ENCODE data around the gene CCR3.

Gene CCR3

GRCh38 chr3:46233194-46233593, 9.1 kb upstream of the CCR3 start:
- Histone ChIP-seq H3K4me2 (ENCODE audit: low read depth, low read length, poor library complexity, severe bottlenecking) (no peak overlapping the region), H3K9me3 (ENCODE audit: insufficient read depth, low read length) (no peaks in the 10 kb centered on the region), H3K27ac (ENCODE audit: low read depth, low read length) (no peak overlapping the region), H4K20me1 (ENCODE audit: low read depth, low read length) (no peaks in the 10 kb centered on the region), H3K36me3 (ENCODE audit: low read length) (no peaks in the 10 kb centered on the region), H3F3A (ENCODE audit: insufficient read depth) (no peaks in the 10 kb centered on the region), H3K9ac (ENCODE audit: low read length) (no peak overlapping the region), H3K9me2 (replicated peaks; ENCODE audit: insufficient read depth, low read length) (no peaks in the 10 kb centered on the region), H3K4me3 (ENCODE audit: insufficient read depth, low read length, poor library complexity, severe bottlenecking) (no peak overlapping the region), H3K27me3 (ENCODE audit: low read length) (no peaks in the 10 kb centered on the region), H3K79me2 (ENCODE audit: insufficient read depth, low read length) (no peaks in the 10 kb centered on the region), H2AFZ (ENCODE audit: low read depth, low read length, severe bottlenecking) (no peak overlapping the region)
- no peak for TF ChIP-seq EZH2phosphoT487 (conservative IDR thresholded peaks at IDR 0.05; ENCODE audit: low read length)
- TF ChIP-seq, protein P1, sequence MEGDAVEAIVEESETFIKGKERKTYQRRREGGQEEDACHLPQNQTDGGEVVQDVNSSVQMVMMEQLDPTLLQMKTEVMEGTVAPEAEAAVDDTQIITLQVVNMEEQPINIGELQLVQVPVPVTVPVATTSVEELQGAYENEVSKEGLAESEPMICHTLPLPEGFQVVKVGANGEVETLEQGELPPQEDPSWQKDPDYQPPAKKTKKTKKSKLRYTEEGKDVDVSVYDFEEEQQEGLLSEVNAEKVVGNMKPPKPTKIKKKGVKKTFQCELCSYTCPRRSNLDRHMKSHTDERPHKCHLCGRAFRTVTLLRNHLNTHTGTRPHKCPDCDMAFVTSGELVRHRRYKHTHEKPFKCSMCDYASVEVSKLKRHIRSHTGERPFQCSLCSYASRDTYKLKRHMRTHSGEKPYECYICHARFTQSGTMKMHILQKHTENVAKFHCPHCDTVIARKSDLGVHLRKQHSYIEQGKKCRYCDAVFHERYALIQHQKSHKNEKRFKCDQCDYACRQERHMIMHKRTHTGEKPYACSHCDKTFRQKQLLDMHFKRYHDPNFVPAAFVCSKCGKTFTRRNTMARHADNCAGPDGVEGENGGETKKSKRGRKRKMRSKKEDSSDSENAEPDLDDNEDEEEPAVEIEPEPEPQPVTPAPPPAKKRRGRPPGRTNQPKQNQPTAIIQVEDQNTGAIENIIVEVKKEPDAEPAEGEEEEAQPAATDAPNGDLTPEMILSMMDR (IDR thresholded peaks at IDR 0.05; ENCODE audit: insufficient read depth, low read length, poor library complexity, severe bottlenecking): no peak

GRCh38 chr3:46235425-46235824, 6.8 kb upstream of the CCR3 start:
- Histone ChIP-seq H3K9me2 (replicated peaks; ENCODE audit: insufficient read depth, low read length) (no peaks in the 10 kb centered on the region), H3K36me3 (ENCODE audit: low read length) (no peaks in the 10 kb centered on the region)

DNA sequence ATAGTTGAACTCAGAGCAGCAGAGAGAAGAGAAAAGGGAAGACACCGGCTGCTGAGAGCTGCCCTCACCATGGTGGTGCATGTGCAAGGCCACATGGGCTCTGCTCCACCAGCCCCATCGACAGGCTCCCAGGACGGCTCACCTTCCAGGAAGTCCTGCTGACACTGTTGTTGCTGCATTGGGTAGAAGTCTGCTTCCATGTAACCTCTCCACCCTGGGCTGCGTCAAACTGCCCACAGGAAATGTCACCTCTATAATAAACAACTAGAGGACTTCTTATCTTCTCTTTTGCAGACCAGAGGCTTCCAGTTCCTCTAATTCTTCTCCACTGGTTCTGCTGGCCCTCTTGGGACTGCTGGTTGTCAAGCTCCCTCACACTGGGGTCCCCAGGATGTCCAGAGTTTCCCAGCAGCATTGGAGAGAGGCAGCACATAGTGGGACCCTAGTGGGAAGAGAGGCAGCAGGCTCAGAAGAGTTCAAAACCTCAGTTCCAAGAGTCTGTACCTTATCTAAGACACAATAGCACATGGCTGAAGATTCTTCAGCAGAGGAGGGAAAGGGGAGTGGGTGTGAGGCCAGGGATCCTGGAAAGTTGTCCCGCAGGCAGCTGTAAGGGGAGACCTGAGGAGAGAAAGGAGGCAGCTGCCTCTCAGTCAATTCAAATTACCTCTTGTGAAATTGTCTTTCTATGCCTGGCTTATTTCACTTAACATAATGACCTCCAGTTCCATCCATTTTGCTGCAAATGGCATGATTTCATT, 5.8 kb upstream of the CCR3 start:
- no peaks in the 10 kb centered on the region for H3K9me3 ChIP-seq (ENCODE audit: insufficient read depth, low read length)
- H3K36me3 ChIP-seq (ENCODE audit: low read length): no peaks in the 10 kb centered on the region
- H2AFZ ChIP-seq (ENCODE audit: low read depth, low read length, severe bottlenecking): no peak overlapping the region
- TF ChIP-seq, protein P1 (IDR thresholded peaks at IDR 0.05; ENCODE audit: insufficient read depth, low read length, poor library complexity, severe bottlenecking): no peak
- no peak for TF ChIP-seq EZH2phosphoT487 (conservative IDR thresholded peaks at IDR 0.05; ENCODE audit: low read length)
- H3K27ac ChIP-seq (ENCODE audit: low read depth, low read length): no peak overlapping the region
- no peaks in the 10 kb centered on the region for H3K27me3 ChIP-seq (ENCODE audit: low read length)
- H3K9me2 ChIP-seq (replicated peaks; ENCODE audit: insufficient read depth, low read length): no peaks in the 10 kb centered on the region
- no peak overlapping the region for H3K4me3 ChIP-seq (ENCODE audit: insufficient read depth, low read length, poor library complexity, severe bottlenecking)
- no peak overlapping the region for H3K9ac ChIP-seq (ENCODE audit: low read length)
- no peaks in the 10 kb centered on the region for H4K20me1 ChIP-seq (ENCODE audit: low read depth, low read length)
- no peaks in the 10 kb centered on the region for H3F3A ChIP-seq (ENCODE audit: insufficient read depth)
- no peaks in the 10 kb centered on the region for H3K79me2 ChIP-seq (ENCODE audit: insufficient read depth, low read length)
- H3K4me2 ChIP-seq (ENCODE audit: low read depth, low read length, poor library complexity, severe bottlenecking): no peak overlapping the region

More at GRCh38 chr3:46235425-46235824, 6.8 kb upstream of the CCR3 start:
- TF ChIP-seq, protein P1 (IDR thresholded peaks at IDR 0.05; ENCODE audit: insufficient read depth, low read length, poor library complexity, severe bottlenecking): no peak
- TF ChIP-seq EZH2phosphoT487 (conservative IDR thresholded peaks at IDR 0.05; ENCODE audit: low read length): no peak
- Histone ChIP-seq H3K9ac (ENCODE audit: low read length) (no peak overlapping the region), H3K9me3 (ENCODE audit: insufficient read depth, low read length) (no peaks in the 10 kb centered on the region), H3F3A (ENCODE audit: insufficient read depth) (no peaks in the 10 kb centered on the region), H3K4me2 (ENCODE audit: low read depth, low read length, poor library complexity, severe bottlenecking) (no peak overlapping the region), H4K20me1 (ENCODE audit: low read depth, low read length) (no peaks in the 10 kb centered on the region), H2AFZ (ENCODE audit: low read depth, low read length, severe bottlenecking) (no peak overlapping the region), H3K27ac (ENCODE audit: low read depth, low read length) (no peak overlapping the region), H3K4me3 (ENCODE audit: insufficient read depth, low read length, poor library complexity, severe bottlenecking) (no peak overlapping the region), H3K79me2 (ENCODE audit: insufficient read depth, low read length) (no peaks in the 10 kb centered on the region), H3K27me3 (ENCODE audit: low read length) (no peaks in the 10 kb centered on the region)
